DOHH2 (cell line): Measurements from ENCODE around the gene OR6B2.

Experiments used
- H3F3A ChIP-seq: fragments of 200-600 bp; sonication (generic), shearing (Covaris generic); 2 replicates; pipeline ENCODE4 v1.6.0; 2016; ENCODE audit warnings: antibody characterized with exemption, mild to moderate bottlenecking; ENCODE audit not compliant: control insufficient read depth, insufficient read depth
- H3K27ac ChIP-seq: fragments of 200-600 bp; sonication (generic); 2 replicates; pipeline ENCODE4 v1.5.1; 2014; ENCODE audit warnings: low read depth, mild to moderate bottlenecking, low read length, moderate library complexity
- H3K27me3 ChIP-seq: fragments of 200-600 bp; sonication (generic); 2 replicates; pipeline ENCODE4 v1.6.1; 2014; ENCODE audit warnings: mild to moderate bottlenecking, low read length, mixed read lengths; ENCODE audit not compliant: control insufficient read depth
- H3K36me3 ChIP-seq: fragments of 200-600 bp; sonication (generic); 2 replicates; pipeline ENCODE4 v1.6.1; 2014; ENCODE audit warnings: mild to moderate bottlenecking, low read length, moderate library complexity, mixed read lengths; ENCODE audit not compliant: control insufficient read depth
- H3K4me1 ChIP-seq: fragments of 200-600 bp; sonication (generic); 2 replicates; pipeline ENCODE4 v1.6.1; 2014; ENCODE audit warnings: mild to moderate bottlenecking, low read length, mixed read lengths; ENCODE audit not compliant: control insufficient read depth
- H3K4me2 ChIP-seq: fragments of 200-600 bp; sonication (generic); 2 replicates; pipeline ENCODE4 v1.6.0; 2014; ENCODE audit warnings: mild to moderate bottlenecking, low read length, moderate library complexity
- H3K4me3 ChIP-seq: fragments of 200-600 bp; sonication (generic); 2 replicates; pipeline ENCODE4 v1.5.1; 2014; ENCODE audit warnings: mild to moderate bottlenecking, low read length, mixed read lengths
- H3K79me2 ChIP-seq: fragments of 200-600 bp; sonication (generic); 2 replicates; pipeline ENCODE4 v1.6.1; 2014; ENCODE audit warnings: mild to moderate bottlenecking, low read length, mixed read lengths; ENCODE audit not compliant: control insufficient read depth
- H3K9me2 ChIP-seq: fragments of 200-600 bp; sonication (generic); replicated peaks from 2 replicates; pipeline ENCODE4 v1.6.1; 2014; ENCODE audit warnings: mild to moderate bottlenecking, low read length, mixed read lengths; ENCODE audit not compliant: control insufficient read depth
- H3K9me3 ChIP-seq: fragments of 200-600 bp; sonication (generic); 2 replicates; pipeline ENCODE4 v1.6.1; 2014; ENCODE audit warnings: antibody characterized with exemption, low read length, mixed read lengths; ENCODE audit not compliant: control insufficient read depth, insufficient read depth
- H4K20me1 ChIP-seq: fragments of 200-600 bp; sonication (generic); 2 replicates; pipeline ENCODE4 v1.6.0; 2014; ENCODE audit warnings: low read depth, mild to moderate bottlenecking, antibody characterized with exemption, low read length, moderate library complexity; ENCODE audit not compliant: control insufficient read depth, insufficient read depth
- EZH2phosphoT487 ChIP-seq: fragments of 200-600 bp; sonication (generic); IDR thresholded peaks from 2 replicates; pipeline ENCODE4 v1.6.1; 2017; ENCODE audit warnings: borderline replicate concordance, mild to moderate bottlenecking, antibody characterized with exemption, low read length, moderate library complexity, mixed read lengths
- TF ChIP-seq, protein P1 (sequence below): fragments of 200-600 bp; sonication (generic); IDR thresholded peaks from one replicate; pipeline ENCODE4 v1.5.1; 2014; ENCODE audit warnings: antibody characterized with exemption, mild to moderate bottlenecking, low read depth, low read length; ENCODE audit not compliant: poor library complexity, severe bottlenecking

OR6B2 gene

DNA sequence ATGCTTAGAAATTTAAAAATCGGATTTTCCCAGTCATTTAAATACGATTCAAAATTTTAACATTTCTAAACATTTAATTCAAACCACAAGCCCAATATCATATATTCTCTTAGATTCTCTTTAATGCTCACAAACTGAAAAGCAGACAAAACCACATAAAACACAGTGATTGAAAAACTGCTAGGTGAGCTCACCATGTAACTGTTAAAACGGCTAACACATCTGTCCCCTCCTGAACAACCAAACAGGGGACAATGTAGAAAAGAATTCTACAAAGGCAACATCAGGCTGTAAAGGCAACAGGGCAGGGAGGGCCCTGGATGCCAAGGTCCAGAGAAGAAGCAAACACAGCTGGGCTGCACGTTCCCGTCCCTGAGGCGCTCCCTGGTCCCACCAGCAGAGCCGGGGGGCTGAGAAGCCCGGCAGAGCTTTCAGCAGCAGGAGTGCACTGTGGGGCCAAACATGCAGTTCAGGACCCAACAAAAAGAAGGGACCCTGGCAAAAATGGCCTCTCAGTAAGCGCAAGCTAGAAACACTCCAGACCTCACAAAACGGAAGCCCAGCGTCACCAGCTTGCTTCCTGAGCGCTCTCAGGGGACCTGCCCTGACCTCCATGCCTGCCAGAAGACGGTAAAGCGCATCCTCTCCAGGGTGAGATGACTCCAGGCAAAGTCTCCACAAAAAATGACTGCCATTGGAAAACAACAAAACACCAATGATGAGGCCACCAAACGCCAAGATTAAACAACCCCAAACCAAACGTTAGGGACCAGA is 45.6 kb downstream of the OR6B2 start:
- H3K4me2 ChIP-seq: no peak overlapping the region
- H3K36me3 ChIP-seq: peaks cover 67% of the 10 kb centered on the region
- no peaks in the 10 kb centered on the region for H3K4me1 ChIP-seq
- no peaks in the 10 kb centered on the region; the same call in 1 of the 2 replicates for H3K79me2 ChIP-seq
- no peak overlapping the region for H3K27ac ChIP-seq
- no peaks in the 10 kb centered on the region for H3K9me3 ChIP-seq
- no peaks in the 10 kb centered on the region for H3K9me2 ChIP-seq
- H3F3A ChIP-seq: no peaks in the 10 kb centered on the region
- H4K20me1 ChIP-seq: no peaks in the 10 kb centered on the region
- H3K4me3 ChIP-seq: no peak overlapping the region
- no peak for TF ChIP-seq EZH2phosphoT487
- TF ChIP-seq, protein P1, sequence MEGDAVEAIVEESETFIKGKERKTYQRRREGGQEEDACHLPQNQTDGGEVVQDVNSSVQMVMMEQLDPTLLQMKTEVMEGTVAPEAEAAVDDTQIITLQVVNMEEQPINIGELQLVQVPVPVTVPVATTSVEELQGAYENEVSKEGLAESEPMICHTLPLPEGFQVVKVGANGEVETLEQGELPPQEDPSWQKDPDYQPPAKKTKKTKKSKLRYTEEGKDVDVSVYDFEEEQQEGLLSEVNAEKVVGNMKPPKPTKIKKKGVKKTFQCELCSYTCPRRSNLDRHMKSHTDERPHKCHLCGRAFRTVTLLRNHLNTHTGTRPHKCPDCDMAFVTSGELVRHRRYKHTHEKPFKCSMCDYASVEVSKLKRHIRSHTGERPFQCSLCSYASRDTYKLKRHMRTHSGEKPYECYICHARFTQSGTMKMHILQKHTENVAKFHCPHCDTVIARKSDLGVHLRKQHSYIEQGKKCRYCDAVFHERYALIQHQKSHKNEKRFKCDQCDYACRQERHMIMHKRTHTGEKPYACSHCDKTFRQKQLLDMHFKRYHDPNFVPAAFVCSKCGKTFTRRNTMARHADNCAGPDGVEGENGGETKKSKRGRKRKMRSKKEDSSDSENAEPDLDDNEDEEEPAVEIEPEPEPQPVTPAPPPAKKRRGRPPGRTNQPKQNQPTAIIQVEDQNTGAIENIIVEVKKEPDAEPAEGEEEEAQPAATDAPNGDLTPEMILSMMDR: no peak
- no peaks in the 10 kb centered on the region for H3K27me3 ChIP-seq

DNA sequence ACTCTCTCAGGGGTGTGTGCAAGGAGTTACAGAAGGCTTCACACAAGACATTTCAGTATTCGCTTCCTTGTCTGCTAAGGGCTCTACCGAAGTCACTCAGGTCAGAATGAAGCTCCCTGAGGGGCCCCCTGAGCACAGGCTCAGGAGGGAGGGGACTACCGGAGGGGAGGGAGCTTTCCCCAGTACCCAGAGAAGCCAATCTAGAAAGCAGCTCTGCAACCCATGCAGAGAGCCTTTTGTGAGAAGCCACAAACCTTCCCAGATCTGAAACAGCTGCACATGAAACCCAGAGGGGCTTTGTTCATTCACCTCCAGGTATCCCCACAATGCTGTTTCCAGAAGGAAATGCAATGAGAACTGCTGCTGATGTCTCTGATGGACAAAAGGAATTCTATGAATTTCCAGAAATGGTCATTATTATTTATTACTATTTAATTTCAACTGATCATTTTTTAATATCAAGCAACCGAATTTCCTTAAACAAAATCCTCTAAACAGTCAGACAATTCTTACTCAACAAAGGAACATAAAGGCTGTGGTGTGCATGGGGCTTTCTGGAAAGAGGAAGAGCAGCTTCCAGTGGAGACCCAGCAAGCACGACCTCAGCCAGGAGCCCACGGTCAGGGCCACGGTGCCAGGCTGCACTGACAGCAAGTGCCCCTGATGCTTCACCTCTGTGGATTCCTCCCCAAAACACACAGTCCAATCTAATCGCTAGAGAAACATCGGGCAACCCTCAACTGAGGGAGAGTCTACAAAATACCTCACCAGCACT is 47.0 kb downstream of the OR6B2 start:
- H3K27ac ChIP-seq: no peak overlapping the region
- no peak for TF ChIP-seq EZH2phosphoT487
- TF ChIP-seq, protein P1: no peak
- H3F3A ChIP-seq: no peaks in the 10 kb centered on the region
- no peak overlapping the region for H3K4me2 ChIP-seq
- no peaks in the 10 kb centered on the region for H3K9me3 ChIP-seq
- H3K9me2 ChIP-seq: no peaks in the 10 kb centered on the region
- H3K27me3 ChIP-seq: no peaks in the 10 kb centered on the region
- peaks cover 60% of the 10 kb centered on the region for H3K36me3 ChIP-seq
- no peaks in the 10 kb centered on the region for H4K20me1 ChIP-seq
- H3K4me3 ChIP-seq: no peak overlapping the region
- H3K79me2 ChIP-seq: no peaks in the 10 kb centered on the region; the same call in 1 of the 2 replicates
- no peaks in the 10 kb centered on the region for H3K4me1 ChIP-seq
